Pancreas (tissue), 10 donors: ENCODE results near the gene PHACTR3. TPM values are rescaled to one million over a fixed set of nuclear protein-coding genes. Genes with fewer than 3 reads are reported as not detected.

Source experiments
- ATAC-seq, 4 donors: fragments of 200-7000 bp; cut with Tn5 transposase; one replicate each; pipeline versions ENCODE4 v1.8.0 to v1.9.1; 2020; ENCODE audit warnings: mild to moderate bottlenecking in 4 of 4, moderate library complexity in 4 of 4
- DNase-seq, 6 donors: peaks; one replicate each; pipeline ENCODE4 v3.0.0-alpha.2; 2020
- FAIRE-seq: peaks from 2 replicates; lab custom pipeline; 2012; peaks lifted over from hg19 to GRCh38; lab: Jason Lieb, UNC
- H3K27ac ChIP-seq, 4 donors: fragments of 200-600 bp; sonication (generic); 1 replicate in 3 of 4; 2 replicates in 1 of 4; pipeline versions ENCODE4 v1.5.0 to v1.8.0; 2020
- H3K27me3 ChIP-seq, 4 donors: fragments of 200-600 bp; one replicate each; pipeline ENCODE4 v1.8.0; 2021
- H3K36me3 ChIP-seq, 3 donors: fragments of 200-600 bp; sonication (generic) in 1 of 3; one replicate each; pipeline versions ENCODE4 v1.5.0 to v1.8.0; 2020 to 2021
- H3K4me1 ChIP-seq, 3 donors: fragments of 200-600 bp; one replicate each; pipeline ENCODE4 v1.8.0; 2021
- H3K4me3 ChIP-seq, 4 donors: fragments of 200-600 bp; sonication (generic) in 2 of 4; one replicate each; pipeline versions ENCODE4 v1.5.0 to v1.8.0; 2020 to 2021
- H3K9me3 ChIP-seq, 4 donors: fragments of 200-600 bp; one replicate each; pipeline ENCODE4 v1.8.0; 2021
- WGBS, 2 donors: extraction: QIAGEN DNeasy Blood & Tissue Kit; methylation state at CpG; one replicate each; pipeline ENCODE4 v1.1.7; 2013; 5-methylcytosine and 5-hydroxymethylcytosine counted together
- intact Hi-C, 3 donors: fragments of 100-400 bp; cut with DNase I; formaldehyde crosslinking; loops; one replicate each; pipeline versions ENCODE4 v1.11.1 to v1.14.2; 2022
- polyA plus RNA-seq, 2 donors: library from polyadenylated mRNA; stranded (reverse); fragments of 200-250 nt; gene quantifications; one replicate each; pipeline ENCODE4 v1.2.3, GENCODE V29; 2013
- total RNA-seq, 6 donors: library from RNA; stranded (reverse); fragmentation: NEBNext Ultra II Directional in 4 of 6; extraction: Animal tissue kit (Norgen Biotek cat#: 25700) in 4 of 6; gene quantifications; one replicate each; pipeline versions ENCODE4 v1.2.1 to v1.2.4, GENCODE V29; 2021 to 2023
- TF ChIP-seq, protein P1 (sequence below), 4 donors: fragments of 200-600 bp; sonication (generic) in 3 of 4; IDR thresholded peaks; one replicate each; pipeline versions ENCODE4 v1.5.0 to v1.8.0; 2021; ENCODE audit warnings: antibody characterized with exemption in 4 of 4
- donor health status: healthy with polysubstance abuse.
- donor health status: DM: no; HTN: no; CAD: no; lungs with moderate emphysema.
- donor health status: DM: no; HTN: no; CAD: no.
- donor health status: control.
- donor health status: control.
- donor health status: Bipolar disorder and iron deficiency.
- donor health status: DM: yes; HTN: yes; CAD: no.
- donor health status: DM: no; HTN: no; CAD: no.
- donor health status: DM: no; HTN: no; CAD: no.
- donor health status: DM: yes; HTN: yes; CAD: no.

The PHACTR3 gene
- total and polyA plus RNA-seq, 8 donors, result 0.14 to 1.5 (median 0.35) TPM; not detected in 3

DNA sequence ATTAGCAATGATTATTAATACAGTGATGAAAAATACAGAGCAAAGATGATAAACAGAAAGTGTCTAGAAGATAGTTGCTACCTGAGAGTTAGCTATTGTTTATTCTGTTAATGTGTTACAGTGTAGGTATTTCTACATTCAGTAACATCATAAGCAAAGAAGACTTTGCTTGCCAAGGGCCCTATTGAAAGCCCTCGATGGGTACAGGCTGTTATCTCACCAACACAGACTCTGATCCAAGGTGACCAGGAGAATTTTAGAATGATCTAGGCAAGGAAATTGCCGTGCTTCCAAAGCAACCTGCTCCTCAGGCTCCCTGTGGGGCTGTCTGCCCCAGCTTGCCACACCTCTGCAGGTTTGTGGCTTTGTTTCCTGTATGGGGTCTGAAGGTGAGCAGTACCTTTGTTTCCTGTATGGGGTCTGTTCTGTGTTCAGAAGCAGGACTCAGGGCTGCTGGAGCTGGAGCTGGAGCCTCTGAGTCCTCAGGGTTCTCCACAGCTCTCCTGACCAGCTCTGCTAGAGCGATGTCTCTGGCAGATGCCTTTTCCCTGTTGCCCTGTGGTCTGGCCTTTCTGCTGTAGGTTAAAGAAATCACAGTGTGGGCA is 32.5 kb downstream of the PHACTR3 start:
- Histone ChIP-seq H3K36me3 (no peaks in the 10 kb centered on the region), H3K27me3 (no peaks in the 10 kb centered on the region), H3K9me3 (no peaks in the 10 kb centered on the region), H3K4me3 (no peak overlapping the region), H3K4me1 (no peaks in the 10 kb centered on the region), H3K27ac (no peak overlapping the region)
- FAIRE-seq (no peak), DNase-seq (no peak), ATAC-seq (no peak)
- TF ChIP-seq, protein P1, sequence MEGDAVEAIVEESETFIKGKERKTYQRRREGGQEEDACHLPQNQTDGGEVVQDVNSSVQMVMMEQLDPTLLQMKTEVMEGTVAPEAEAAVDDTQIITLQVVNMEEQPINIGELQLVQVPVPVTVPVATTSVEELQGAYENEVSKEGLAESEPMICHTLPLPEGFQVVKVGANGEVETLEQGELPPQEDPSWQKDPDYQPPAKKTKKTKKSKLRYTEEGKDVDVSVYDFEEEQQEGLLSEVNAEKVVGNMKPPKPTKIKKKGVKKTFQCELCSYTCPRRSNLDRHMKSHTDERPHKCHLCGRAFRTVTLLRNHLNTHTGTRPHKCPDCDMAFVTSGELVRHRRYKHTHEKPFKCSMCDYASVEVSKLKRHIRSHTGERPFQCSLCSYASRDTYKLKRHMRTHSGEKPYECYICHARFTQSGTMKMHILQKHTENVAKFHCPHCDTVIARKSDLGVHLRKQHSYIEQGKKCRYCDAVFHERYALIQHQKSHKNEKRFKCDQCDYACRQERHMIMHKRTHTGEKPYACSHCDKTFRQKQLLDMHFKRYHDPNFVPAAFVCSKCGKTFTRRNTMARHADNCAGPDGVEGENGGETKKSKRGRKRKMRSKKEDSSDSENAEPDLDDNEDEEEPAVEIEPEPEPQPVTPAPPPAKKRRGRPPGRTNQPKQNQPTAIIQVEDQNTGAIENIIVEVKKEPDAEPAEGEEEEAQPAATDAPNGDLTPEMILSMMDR (IDR thresholded peaks at IDR 0.05), result no peak
- intact Hi-C loops, result no loop called here
- WGBS, 2 donors, result 51 to 52% methylated on average over 3 of the region's 3 CpGs

DNA sequence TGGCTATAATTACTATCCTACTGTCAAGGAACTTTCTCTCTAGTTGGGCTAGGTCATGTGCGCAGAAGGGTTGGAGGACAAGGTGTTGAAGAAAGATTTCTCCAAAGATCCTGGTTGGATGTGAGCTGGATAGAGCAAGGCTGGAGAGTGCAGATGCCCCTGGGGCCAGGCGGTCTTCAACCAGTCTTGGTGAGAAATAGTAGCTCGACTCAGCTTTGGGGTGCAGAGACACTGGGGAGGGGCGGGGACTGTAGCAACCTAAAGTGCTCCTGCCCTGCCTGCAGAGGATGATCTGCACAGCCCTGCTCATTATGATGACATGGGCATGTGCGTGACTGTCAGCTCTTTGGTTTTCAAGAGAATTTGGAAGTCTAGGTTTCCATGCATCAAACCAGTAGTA is 35.9 kb downstream of the PHACTR3 start:
- FAIRE-seq, result no peak
- Histone ChIP-seq H3K36me3 (no peaks in the 10 kb centered on the region), H3K27ac (no peak overlapping the region), H3K4me1 (no peaks in the 10 kb centered on the region), H3K4me3 (no peak overlapping the region), H3K9me3 (no peaks in the 10 kb centered on the region), H3K27me3 (no peaks in the 10 kb centered on the region)
- TF ChIP-seq, protein P1 (IDR thresholded peaks at IDR 0.05), result no peak
- ATAC-seq, result no peak
- no peak for DNase-seq
- intact Hi-C loops, result no loop called here
- WGBS, 2 donors, result 70 to 83% methylated on average over 5 of the region's 5 CpGs

DNA sequence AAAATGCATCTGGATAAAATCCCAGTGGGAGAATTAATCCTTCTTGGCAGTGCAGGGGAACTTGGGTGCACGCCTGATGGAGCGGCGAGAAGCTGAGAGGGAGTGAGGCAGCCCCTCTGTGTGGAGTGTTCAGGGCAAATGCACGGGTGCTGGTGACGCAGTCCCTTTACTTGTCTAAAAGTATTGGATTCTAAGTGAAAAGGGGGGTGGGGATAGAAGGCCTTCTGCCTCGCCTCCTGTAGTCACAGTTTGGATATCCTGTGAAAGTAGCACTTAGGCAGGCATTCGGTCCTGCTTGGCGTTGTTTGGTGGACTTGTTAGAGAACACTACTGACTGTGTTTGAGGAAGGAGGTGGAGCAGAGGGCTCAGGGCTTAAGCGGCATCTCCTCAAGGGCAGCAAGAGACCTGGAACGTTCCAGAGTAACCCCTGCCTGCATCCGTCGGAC is 39.3 kb downstream of the PHACTR3 start:
- H3K4me1 ChIP-seq, result no peaks in the 10 kb centered on the region
- DNase-seq, result no peak
- H3K27ac ChIP-seq, result no peak overlapping the region
- 61 to 71% methylated on average over 12 of the region's 12 CpGs for WGBS, 2 donors
- no peaks in the 10 kb centered on the region for H3K9me3 ChIP-seq
- intact Hi-C loops, result no loop called here
- ATAC-seq, result no peak
- no peak overlapping the region for H3K4me3 ChIP-seq
- FAIRE-seq, result no peak
- no peaks in the 10 kb centered on the region for H3K36me3 ChIP-seq
- H3K27me3 ChIP-seq, result no peaks in the 10 kb centered on the region
- TF ChIP-seq, protein P1 (IDR thresholded peaks at IDR 0.05), result no peak

DNA sequence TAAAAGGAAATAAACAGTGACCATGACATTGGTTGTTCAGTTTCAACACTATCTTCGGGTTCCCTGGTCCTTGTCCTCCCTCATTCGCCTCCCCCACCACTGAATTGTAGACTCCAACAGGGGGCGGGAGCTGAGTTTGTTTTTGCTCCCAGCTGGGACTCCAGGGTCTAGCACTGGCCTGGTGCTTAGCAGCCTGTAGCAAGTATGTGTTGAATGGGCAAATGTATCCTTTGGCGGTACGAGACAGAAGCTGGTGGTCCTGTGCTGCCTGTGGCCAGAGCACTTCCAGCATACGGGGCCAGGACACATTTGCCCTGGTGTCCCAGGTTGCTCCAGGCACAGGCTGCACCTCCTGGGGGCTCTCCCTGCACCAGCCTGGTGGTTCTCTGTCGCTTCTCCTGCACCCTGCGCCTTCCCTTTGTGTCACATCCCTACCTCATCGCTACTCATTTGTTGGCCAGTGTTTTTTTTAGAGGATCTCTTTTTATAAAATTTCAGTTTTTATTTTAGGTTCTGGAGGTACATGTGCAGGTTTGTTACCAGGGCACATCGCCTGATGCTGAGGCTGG is 40.1 kb downstream of the PHACTR3 start:
- 75 to 82% methylated on average over 10 of the region's 10 CpGs for WGBS, 2 donors
- TF ChIP-seq, protein P1 (IDR thresholded peaks at IDR 0.05), result no peak
- no peaks in the 10 kb centered on the region for H3K9me3 ChIP-seq
- H3K4me1 ChIP-seq, result no peaks in the 10 kb centered on the region
- intact Hi-C loops, result no loop called here
- FAIRE-seq, result no peak
- no peak overlapping the region for H3K4me3 ChIP-seq
- DNase-seq, result no peak
- no peak overlapping the region for H3K27ac ChIP-seq
- no peak for ATAC-seq
- H3K27me3 ChIP-seq, result no peaks in the 10 kb centered on the region
- H3K36me3 ChIP-seq, result no peaks in the 10 kb centered on the region

DNA sequence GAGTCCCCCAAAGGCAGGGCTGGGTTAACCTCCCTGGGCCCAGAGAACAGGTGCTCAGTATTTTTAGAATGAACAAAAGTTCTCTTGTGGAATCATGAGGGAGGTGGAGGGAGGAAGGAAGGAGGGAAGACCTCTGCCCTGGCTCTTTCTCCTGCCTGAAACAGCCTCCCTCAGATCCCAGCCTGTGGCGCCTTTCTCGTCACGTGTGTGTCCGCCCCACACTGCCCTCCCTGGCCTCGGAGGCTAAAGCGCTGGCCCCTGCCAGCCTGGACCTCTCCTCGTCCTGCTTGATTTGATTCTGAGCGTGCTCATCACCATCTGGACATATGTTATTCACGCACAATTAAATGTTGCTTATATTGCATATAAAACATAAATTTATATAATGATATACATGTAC is 40.9 kb downstream of the PHACTR3 start:
- FAIRE-seq, result no peak
- 67 to 80% methylated on average over 9 of the region's 9 CpGs for WGBS, 2 donors
- H3K4me1 ChIP-seq, result no peaks in the 10 kb centered on the region
- TF ChIP-seq, protein P1 (IDR thresholded peaks at IDR 0.05), result no peak
- intact Hi-C loops, result no loop called here
- no peak for ATAC-seq
- no peak for DNase-seq
- H3K36me3 ChIP-seq, result no peaks in the 10 kb centered on the region
- no peak overlapping the region for H3K27ac ChIP-seq
- H3K9me3 ChIP-seq, result no peaks in the 10 kb centered on the region
- no peak overlapping the region for H3K4me3 ChIP-seq
- no peaks in the 10 kb centered on the region for H3K27me3 ChIP-seq
